HCT116 (cell line): ENCODE results near the gene MRPS12. TPM values are rescaled to one million over a fixed set of nuclear protein-coding genes. Genes with fewer than 3 reads are reported as not detected.

Experiments
- ATAC-seq: fragments of 200-7000 bp; cut with Tn5 transposase; 2 replicates; pipeline ENCODE4 v1.9.1; 2020; ENCODE audit warnings: mild to moderate bottlenecking, moderate library complexity
- BruUV-seq: library from RNA; stranded (reverse); fragments of 400-500 nt; replicated peaks from 2 replicates; lab custom pipeline; 2021; lab: Mats Ljungman, UMichigan
- CTCF ChIA-PET: fragments of 300-600 bp; sonication (Branson Sonifier 250); formaldehyde crosslinking; loops from one replicate; lab custom pipeline; 2021; ENCODE audit warnings: antibody characterized with exemption; lab: Charles Lee
- POLR2A ChIA-PET: fragments of 300-600, 350-600 bp; sonication (Branson Sonifier 250); formaldehyde crosslinking; loops from one replicate; lab custom pipeline; 2021; ENCODE audit warnings: antibody characterized with exemption; lab: Charles Lee
- RAD21 ChIA-PET, 2 experiments: fragments of 300-600 bp; sonication (Branson Sonifier 250); formaldehyde crosslinking; loops; one replicate each; lab custom pipeline; 2023; ENCODE audit warnings: low total read pairs in 2 of 2; ENCODE audit not compliant: uncharacterized antibody in 2 of 2, unreplicated experiment in 2 of 2, low non-redundant PET in 1 of 2; lab: Charles Lee
- DNase-seq: peaks from one replicate; pipeline ENCODE4 v3.0.0-alpha.2; 2010; ENCODE audit warnings: low read depth, low spot score
- H2AFZ ChIP-seq: fragments of 200-600 bp; shearing (Covaris generic), sonication (generic); 2 replicates; pipeline ENCODE4 v1.6.1; 2017; ENCODE audit warnings: low read depth, mixed run types, mixed read lengths, antibody characterized with exemption, low read length; ENCODE audit not compliant: poor library complexity, severe bottlenecking
- H3K27ac ChIP-seq: 2 replicates; pipeline ENCODE4 v1.5.1; 2012; ENCODE audit warnings: low read depth, low read length
- H3K27me3 ChIP-seq: fragments of 200-600 bp; sonication (generic); 2 replicates; pipeline ENCODE4 v1.6.1; 2016; ENCODE audit warnings: mixed run types, low read length, mixed read lengths; ENCODE audit not compliant: insufficient read depth
- H3K36me3 ChIP-seq, 2 experiments: fragments of 200-500 bp in 1 of 2; fragments of 200-600 bp in 1 of 2; sonication (Bioruptor generic) in 1 of 2; sonication (generic) in 1 of 2; 2 replicates each; pipeline versions ENCODE4 v1.5.1 to v1.6.1; 2014 to 2016; ENCODE audit warnings: low read length in 2 of 2, inconsistent platforms in 1 of 2, mixed read lengths in 1 of 2, mixed run types in 1 of 2; ENCODE audit not compliant: insufficient read depth in 2 of 2, control insufficient read depth in 1 of 2
- H3K4me1 ChIP-seq, 2 experiments: fragments of 200-600 bp in 1 of 2; sonication (generic) in 1 of 2; 2 replicates each; pipeline versions ENCODE4 v1.5.1 to v1.6.1; 2012 to 2017; ENCODE audit warnings: low read length in 2 of 2, inconsistent platforms in 1 of 2, mild to moderate bottlenecking in 1 of 2, mixed read lengths in 1 of 2, mixed run types in 1 of 2, moderate library complexity in 1 of 2; ENCODE audit not compliant: insufficient read depth in 2 of 2, control insufficient read depth in 1 of 2
- H3K4me2 ChIP-seq: fragments of 200-600 bp; sonication (generic); 2 replicates; pipeline ENCODE4 v1.6.1; 2017; ENCODE audit warnings: mixed run types, low read length, mixed read lengths
- H3K4me3 ChIP-seq, 2 experiments: fragments of 200-600 bp in 1 of 2; sonication (generic) in 1 of 2; replicated peaks in 1 of 2; 2 replicates each; pipeline ENCODE4 v1.5.1; 2011 to 2016; ENCODE audit warnings: low read length in 2 of 2, control low read depth in 1 of 2, low read depth in 1 of 2, mild to moderate bottlenecking in 1 of 2, mixed read lengths in 1 of 2, mixed run types in 1 of 2
- H3K79me2 ChIP-seq: fragments of 200-600 bp; sonication (generic); 2 replicates; pipeline ENCODE4 v1.6.1; 2017; ENCODE audit warnings: mild to moderate bottlenecking, mixed run types, low read length, moderate library complexity, mixed read lengths; ENCODE audit not compliant: insufficient read depth
- H3K9ac ChIP-seq: fragments of 200-600 bp; sonication (generic); 2 replicates; pipeline ENCODE4 v1.6.1; 2016; ENCODE audit warnings: low read length, mixed read lengths
- H3K9me2 ChIP-seq: fragments of 200-600 bp; sonication (generic), shearing (Covaris generic); 2 replicates; pipeline ENCODE4 v1.6.1; 2017; ENCODE audit warnings: mixed run types, mild to moderate bottlenecking, moderate library complexity; ENCODE audit not compliant: insufficient read depth
- H3K9me3 ChIP-seq, 2 experiments: fragments of 200-500 bp in 1 of 2; fragments of 200-600 bp in 1 of 2; sonication (Bioruptor generic) in 1 of 2; sonication (generic) in 1 of 2; 2 replicates each; pipeline ENCODE4 v1.6.1; 2014 to 2017; ENCODE audit warnings: low read length in 2 of 2, mixed read lengths in 2 of 2, inconsistent platforms in 1 of 2, low read depth in 1 of 2, mild to moderate bottlenecking in 1 of 2, mixed run types in 1 of 2, moderate library complexity in 1 of 2; ENCODE audit not compliant: control insufficient read depth in 1 of 2, insufficient read depth in 1 of 2
- H4K20me1 ChIP-seq: fragments of 200-600 bp; sonication (generic), shearing (Covaris generic); 2 replicates; pipeline ENCODE4 v1.6.1; 2017; ENCODE audit warnings: mixed run types, mild to moderate bottlenecking, moderate library complexity; ENCODE audit not compliant: insufficient read depth
- CEBPB ChIP-seq: IDR thresholded peaks from 2 replicates; pipeline ENCODE4 v1.6.1; 2012; ENCODE audit warnings: low read depth
- EZH2phosphoT487 ChIP-seq: fragments of 200-600 bp; IDR thresholded peaks from 2 replicates; pipeline ENCODE4 v1.6.1; 2018; ENCODE audit warnings: antibody characterized with exemption, borderline replicate concordance
- POLR2A ChIP-seq: IDR thresholded peaks from 2 replicates; pipeline ENCODE4 v1.7.0; 2011; ENCODE audit warnings: borderline replicate concordance; ENCODE audit not compliant: insufficient read depth, insufficient read length; ENCODE audit errors: extremely low read depth
- YY1 ChIP-seq: IDR thresholded peaks from 2 replicates; pipeline ENCODE4 v1.6.1; 2011; ENCODE audit warnings: low read length, low read depth, moderate library complexity, mild to moderate bottlenecking; ENCODE audit not compliant: insufficient replicate concordance; ENCODE audit errors: extremely low read depth
- ZNF274 ChIP-seq: fragments of 200-500 bp; sonication (Bioruptor generic); IDR thresholded peaks from 2 replicates; pipeline ENCODE4 v1.6.1; 2014; ENCODE audit warnings: mild to moderate bottlenecking, low read depth, low read length, inconsistent platforms
- intact Hi-C: fragments of 100-400 bp; cut with micrococcal nuclease; formaldehyde crosslinking; loops from 2 replicates; pipeline ENCODE4 v1.10.0; 2022
- total RNA-seq: library from RNA; stranded (reverse); gene quantifications from one replicate; pipeline ENCODE4 v1.2.1, GENCODE V29; 2021; ENCODE audit not compliant: unreplicated experiment
- TF ChIP-seq, protein P1 (sequence below): IDR thresholded peaks from 2 replicates; pipeline ENCODE4 v1.6.1; 2012; ENCODE audit warnings: low read depth

MRPS12 gene
- total RNA-seq, 1 experiment from 2014 or later = 97.7 TPM

DNA sequence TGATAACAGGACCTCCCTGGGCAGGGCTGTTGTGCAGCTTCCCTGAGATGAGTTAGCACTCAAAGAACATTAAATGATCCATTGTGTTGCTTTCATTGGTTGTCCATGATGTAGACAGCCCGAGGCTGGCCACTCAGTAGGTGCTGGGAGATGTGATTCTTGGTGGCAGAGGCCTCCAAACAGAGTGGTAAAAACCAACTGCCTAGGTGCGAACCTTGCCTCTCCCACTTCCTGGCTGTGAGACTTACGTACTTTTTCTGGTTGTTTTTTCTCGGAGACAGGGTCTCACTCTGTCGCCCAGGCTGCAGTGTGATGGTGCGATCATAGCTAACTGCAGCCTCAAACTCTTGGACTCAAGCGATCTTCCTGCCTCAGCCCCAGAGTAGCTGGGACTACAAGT lies 6.4 kb upstream of the MRPS12 start:
- DNase-seq (no peak), ATAC-seq (no peak)
- Histone ChIP-seq H3K4me2 (no peak overlapping the region), H3K27ac (no peak overlapping the region), H4K20me1 (no peaks in the 10 kb centered on the region), H3K9me3 (no peaks in the 10 kb centered on the region), H3K36me3 (peaks cover 12 to 19% of the 10 kb centered on the region in 2 experiments), H3K4me3 (no peak overlapping the region), H3K9me2 (no peaks in the 10 kb centered on the region), H3K9ac (no peak overlapping the region), H3K79me2 (peaks cover 20% of the 10 kb centered on the region), H3K4me1 (peaks cover 1 to 4% of the 10 kb centered on the region in 2 experiments; a peak in 3 of 4 replicates), H3K27me3 (no peaks in the 10 kb centered on the region), H2AFZ (no peak overlapping the region)
- no TSS peak for BruUV-seq
- ChIA-PET POLR2A (no interaction called here), CTCF (no interaction called here), RAD21 (no interaction called here)
- TF ChIP-seq, protein P1, sequence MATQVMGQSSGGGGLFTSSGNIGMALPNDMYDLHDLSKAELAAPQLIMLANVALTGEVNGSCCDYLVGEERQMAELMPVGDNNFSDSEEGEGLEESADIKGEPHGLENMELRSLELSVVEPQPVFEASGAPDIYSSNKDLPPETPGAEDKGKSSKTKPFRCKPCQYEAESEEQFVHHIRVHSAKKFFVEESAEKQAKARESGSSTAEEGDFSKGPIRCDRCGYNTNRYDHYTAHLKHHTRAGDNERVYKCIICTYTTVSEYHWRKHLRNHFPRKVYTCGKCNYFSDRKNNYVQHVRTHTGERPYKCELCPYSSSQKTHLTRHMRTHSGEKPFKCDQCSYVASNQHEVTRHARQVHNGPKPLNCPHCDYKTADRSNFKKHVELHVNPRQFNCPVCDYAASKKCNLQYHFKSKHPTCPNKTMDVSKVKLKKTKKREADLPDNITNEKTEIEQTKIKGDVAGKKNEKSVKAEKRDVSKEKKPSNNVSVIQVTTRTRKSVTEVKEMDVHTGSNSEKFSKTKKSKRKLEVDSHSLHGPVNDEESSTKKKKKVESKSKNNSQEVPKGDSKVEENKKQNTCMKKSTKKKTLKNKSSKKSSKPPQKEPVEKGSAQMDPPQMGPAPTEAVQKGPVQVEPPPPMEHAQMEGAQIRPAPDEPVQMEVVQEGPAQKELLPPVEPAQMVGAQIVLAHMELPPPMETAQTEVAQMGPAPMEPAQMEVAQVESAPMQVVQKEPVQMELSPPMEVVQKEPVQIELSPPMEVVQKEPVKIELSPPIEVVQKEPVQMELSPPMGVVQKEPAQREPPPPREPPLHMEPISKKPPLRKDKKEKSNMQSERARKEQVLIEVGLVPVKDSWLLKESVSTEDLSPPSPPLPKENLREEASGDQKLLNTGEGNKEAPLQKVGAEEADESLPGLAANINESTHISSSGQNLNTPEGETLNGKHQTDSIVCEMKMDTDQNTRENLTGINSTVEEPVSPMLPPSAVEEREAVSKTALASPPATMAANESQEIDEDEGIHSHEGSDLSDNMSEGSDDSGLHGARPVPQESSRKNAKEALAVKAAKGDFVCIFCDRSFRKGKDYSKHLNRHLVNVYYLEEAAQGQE = no peak
- TF ChIP-seq ZNF274 = no peak
- no peak for TF ChIP-seq EZH2phosphoT487
- no peak for TF ChIP-seq CEBPB
- TF ChIP-seq YY1 = no peak
- TF ChIP-seq POLR2A = no peak
- intact Hi-C loops = no loop called here
